ENCODE data around the gene DDR2.

DDR2 gene

GRCh38 chr1:162716552-162716951, 84.3 kb downstream of the DDR2 start:
- TF ChIP-seq POLR2AphosphoS5 (IDR thresholded peaks at IDR 0.05; ENCODE audit: low read depth, low read length): no peak
- no peak for TF ChIP-seq TAF1 (IDR thresholded peaks at IDR 0.05; ENCODE audit: borderline replicate concordance, insufficient read depth, low read length)
- no peak for TF ChIP-seq SIN3A (IDR thresholded peaks at IDR 0.05; ENCODE audit: borderline replicate concordance, insufficient read depth, low read length)
- TF ChIP-seq REST (IDR thresholded peaks at IDR 0.05; ENCODE audit: insufficient read depth in 1 of 2, low read depth in 2 of 2, low read length in 2 of 2): no peak
- TF ChIP-seq FOXP2 (optimal IDR thresholded peaks at IDR 0.05; ENCODE audit: borderline replicate concordance, extremely low read depth, extremely low read length, insufficient read depth): no peak

- TF ChIP-seq POLR2AphosphoS5 (IDR thresholded peaks at IDR 0.05; ENCODE audit: low read depth, low read length) (no peak), SIN3A (IDR thresholded peaks at IDR 0.05; ENCODE audit: borderline replicate concordance, insufficient read depth, low read length) (no peak), TAF1 (IDR thresholded peaks at IDR 0.05; ENCODE audit: borderline replicate concordance, insufficient read depth, low read length) (no peak), FOXP2 (optimal IDR thresholded peaks at IDR 0.05; ENCODE audit: borderline replicate concordance, extremely low read depth, extremely low read length, insufficient read depth) (no peak), REST (IDR thresholded peaks at IDR 0.05; ENCODE audit: insufficient read depth in 1 of 2, low read depth in 2 of 2, low read length in 2 of 2) (no peak)
Measured at GRCh38 chr1:162717548-162718184, 85.4 kb downstream of the DDR2 start.

- no peak for TF ChIP-seq POLR2AphosphoS5 (IDR thresholded peaks at IDR 0.05; ENCODE audit: low read depth, low read length)
- no peak for TF ChIP-seq SIN3A (IDR thresholded peaks at IDR 0.05; ENCODE audit: borderline replicate concordance, insufficient read depth, low read length)
- TF ChIP-seq FOXP2 (optimal IDR thresholded peaks at IDR 0.05; ENCODE audit: borderline replicate concordance, extremely low read depth, extremely low read length, insufficient read depth): no peak
- TF ChIP-seq TAF1 (IDR thresholded peaks at IDR 0.05; ENCODE audit: borderline replicate concordance, insufficient read depth, low read length): no peak
- no peak for TF ChIP-seq REST (IDR thresholded peaks at IDR 0.05; ENCODE audit: insufficient read depth in 1 of 2, low read depth in 2 of 2, low read length in 2 of 2)
Measured at GRCh38 chr1:162719678-162720077, 87.4 kb downstream of the DDR2 start.

GRCh38 chr1:162720996-162721395, 88.7 kb downstream of the DDR2 start:
- TF ChIP-seq REST (IDR thresholded peaks at IDR 0.05; ENCODE audit: insufficient read depth in 1 of 2, low read depth in 2 of 2, low read length in 2 of 2) (no peak), TAF1 (IDR thresholded peaks at IDR 0.05; ENCODE audit: borderline replicate concordance, insufficient read depth, low read length) (no peak), SIN3A (IDR thresholded peaks at IDR 0.05; ENCODE audit: borderline replicate concordance, insufficient read depth, low read length) (no peak), POLR2AphosphoS5 (IDR thresholded peaks at IDR 0.05; ENCODE audit: low read depth, low read length) (no peak), FOXP2 (optimal IDR thresholded peaks at IDR 0.05; ENCODE audit: borderline replicate concordance, extremely low read depth, extremely low read length, insufficient read depth) (no peak)

All from PFSK-1 (cell line).